K562 (cell line): Measurements from ENCODE around the gene CBX3.

Experiments used
- BCOR ChIP-seq: fragments of 450-650 bp; IDR thresholded peaks from 2 replicates; pipeline ENCODE4 v1.6.1; 2016
- CHD1 ChIP-seq: fragments of 200-600 bp; sonication (generic); IDR thresholded peaks from one replicate; pipeline ENCODE4 v1.6.1; 2012; ENCODE audit warnings: mild to moderate bottlenecking, moderate library complexity, low read length, inconsistent platforms
- HCFC1 ChIP-seq: IDR thresholded peaks from 2 replicates; pipeline ENCODE4 v1.6.1; 2012; ENCODE audit warnings: low read depth, low read length, improper control_type of control experiment
- NFE2 ChIP-seq: IDR thresholded peaks from 2 replicates; pipeline ENCODE4 v1.6.1; 2014; ENCODE audit warnings: antibody characterized with exemption, low read depth
- POLR2AphosphoS5 ChIP-seq: IDR thresholded peaks from 2 replicates; pipeline ENCODE4 v1.6.1; 2011; ENCODE audit warnings: mild to moderate bottlenecking, low read depth, low read length, moderate library complexity; ENCODE audit not compliant: control insufficient read depth, insufficient read depth
- SLC30A9 ChIP-seq: fragments of 250-450 bp; sonication (Bioruptor Pico); IDR thresholded peaks from 2 replicates; pipeline ENCODE4 v1.8.0; 2022; ENCODE audit warnings: mild to moderate bottlenecking, moderate library complexity
- SMC3 ChIP-seq: conservative IDR thresholded peaks from 2 replicates; pipeline ENCODE4 v1.6.1; 2011; ENCODE audit warnings: low read depth, low read length, improper control_type of control experiment; ENCODE audit not compliant: insufficient read depth
- STAT5A ChIP-seq: IDR thresholded peaks from 2 replicates; pipeline ENCODE4 v1.6.1; 2012; ENCODE audit warnings: low read length, inconsistent platforms, borderline replicate concordance
- ZNF232 ChIP-seq: sonication (generic); formaldehyde crosslinking; IDR thresholded peaks from 2 replicates; pipeline ENCODE4 v1.8.0; 2022; ENCODE audit warnings: mild to moderate bottlenecking, missing genetic modification reagents
- TF ChIP-seq, protein P1 (sequence below): fragments of 450-650 bp; IDR thresholded peaks from 2 replicates; pipeline ENCODE4 v1.6.1; 2018; ENCODE audit warnings: mild to moderate bottlenecking, low read depth; ENCODE audit not compliant: partially characterized antibody
- TF ChIP-seq, protein P2 (sequence below): fragments of 450-650 bp; formaldehyde crosslinking; IDR thresholded peaks from 2 replicates; pipeline ENCODE4 v1.4.0; 2020; ENCODE audit warnings: mild to moderate bottlenecking, moderate library complexity

DNA sequence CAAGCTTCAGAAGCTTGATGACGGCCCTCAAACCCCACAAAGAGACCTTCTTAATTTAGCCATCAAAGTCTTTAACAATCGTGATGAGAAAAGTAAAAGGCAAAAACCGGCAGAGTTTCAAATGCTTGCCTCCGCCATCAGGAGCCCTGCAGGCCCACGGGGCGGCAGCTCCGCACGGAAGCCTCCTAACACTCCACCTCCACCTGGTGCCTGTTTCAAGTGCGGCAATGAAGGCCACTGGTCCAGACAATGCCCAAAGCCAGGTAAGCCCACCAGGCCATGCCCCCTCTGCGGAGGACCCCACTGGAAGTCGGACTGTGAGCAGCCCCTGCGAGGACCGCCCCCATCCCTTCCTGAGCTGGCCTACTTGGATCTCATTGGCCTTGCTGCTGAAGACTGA, 43.6 kb downstream of the CBX3 start:
- TF ChIP-seq CHD1 (no peak), BCOR (no peak), HCFC1 (no peak), ZNF232 (CRISPR knock-in tag) (no peak), SMC3 (no peak), SLC30A9 (CRISPR knock-in tag) (no peak), POLR2AphosphoS5 (no peak), NFE2 (no peak), STAT5A (no peak)
- TF ChIP-seq, protein P1, sequence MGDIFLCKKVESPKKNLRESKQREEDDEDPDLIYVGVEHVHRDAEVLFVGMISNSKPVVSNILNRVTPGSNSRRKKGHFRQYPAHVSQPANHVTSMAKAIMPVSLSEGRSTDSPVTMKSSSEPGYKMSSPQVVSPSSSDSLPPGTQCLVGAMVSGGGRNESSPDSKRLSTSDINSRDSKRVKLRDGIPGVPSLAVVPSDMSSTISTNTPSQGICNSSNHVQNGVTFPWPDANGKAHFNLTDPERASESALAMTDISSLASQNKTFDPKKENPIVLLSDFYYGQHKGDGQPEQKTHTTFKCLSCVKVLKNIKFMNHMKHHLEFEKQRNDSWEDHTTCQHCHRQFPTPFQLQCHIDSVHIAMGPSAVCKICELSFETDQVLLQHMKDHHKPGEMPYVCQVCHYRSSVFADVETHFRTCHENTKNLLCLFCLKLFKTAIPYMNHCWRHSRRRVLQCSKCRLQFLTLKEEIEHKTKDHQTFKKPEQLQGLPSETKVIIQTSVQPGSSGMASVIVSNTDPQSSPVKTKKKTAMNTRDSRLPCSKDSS: no peak
- TF ChIP-seq, protein P2, sequence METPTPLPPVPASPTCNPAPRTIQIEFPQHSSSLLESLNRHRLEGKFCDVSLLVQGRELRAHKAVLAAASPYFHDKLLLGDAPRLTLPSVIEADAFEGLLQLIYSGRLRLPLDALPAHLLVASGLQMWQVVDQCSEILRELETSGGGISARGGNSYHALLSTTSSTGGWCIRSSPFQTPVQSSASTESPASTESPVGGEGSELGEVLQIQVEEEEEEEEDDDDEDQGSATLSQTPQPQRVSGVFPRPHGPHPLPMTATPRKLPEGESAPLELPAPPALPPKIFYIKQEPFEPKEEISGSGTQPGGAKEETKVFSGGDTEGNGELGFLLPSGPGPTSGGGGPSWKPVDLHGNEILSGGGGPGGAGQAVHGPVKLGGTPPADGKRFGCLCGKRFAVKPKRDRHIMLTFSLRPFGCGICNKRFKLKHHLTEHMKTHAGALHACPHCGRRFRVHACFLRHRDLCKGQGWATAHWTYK (CRISPR knock-in tag): no peak
